GM18520 (cell line): ENCODE results near the gene DSCAM.

ENCODE experiments used
- ATAC-seq: cut with Tn5 transposase; IDR thresholded peaks from one replicate; pipeline ENCODE4 v1.9.1; 2021; ENCODE audit not compliant: unreplicated experiment

The DSCAM gene

GRCh38 chr21:40620386-40621145, 226.4 kb downstream of the DSCAM start:
- ATAC-seq, result no peak

GRCh38 chr21:40618191-40618973, 228.6 kb downstream of the DSCAM start:
- no peak for ATAC-seq

DNA sequence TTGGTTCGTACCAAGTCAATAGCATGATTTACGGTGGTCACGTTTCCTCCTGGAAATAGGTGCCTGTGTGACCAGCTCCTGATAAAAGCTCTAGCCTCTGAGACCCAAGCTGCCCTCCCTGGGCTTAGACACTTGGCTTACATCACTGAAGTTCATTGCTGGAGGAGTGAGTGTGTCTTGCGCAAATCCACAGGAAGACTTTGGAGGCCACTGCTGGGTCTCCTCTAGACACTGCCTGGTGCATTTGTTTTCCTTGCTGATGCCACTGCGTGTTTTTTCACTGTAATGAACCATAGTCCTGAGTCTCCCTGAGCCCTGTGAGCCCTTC, 230.6 kb downstream of the DSCAM start:
- no peak for ATAC-seq

- no peak for ATAC-seq
Measured at GRCh38 chr21:40615505-40616376, 231.2 kb downstream of the DSCAM start.

- ATAC-seq, result no peak
Measured at GRCh38 chr21:40613546-40614030, 233.4 kb downstream of the DSCAM start.

- ATAC-seq, result no peak
Measured at GRCh38 chr21:40610345-40610744, 236.6 kb downstream of the DSCAM start.

DNA sequence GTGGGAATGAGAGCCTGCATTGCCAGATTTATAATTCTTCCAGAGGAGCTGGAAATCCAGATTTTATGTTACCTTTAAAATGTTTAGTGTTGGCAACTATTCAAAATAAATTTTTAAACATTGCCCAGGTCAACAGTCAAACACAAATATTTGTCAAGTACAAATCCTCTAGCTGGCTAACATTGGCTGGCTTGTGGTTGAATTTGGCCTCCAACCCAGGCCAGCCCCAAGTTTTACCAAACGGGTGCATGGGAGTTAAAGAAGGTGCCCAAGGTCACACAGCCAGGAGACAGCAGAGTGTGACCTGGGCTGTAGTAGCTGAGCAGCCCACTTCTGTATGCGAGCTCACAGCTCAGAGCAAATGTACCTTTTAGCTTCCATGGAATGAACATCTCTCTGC, 240.6 kb downstream of the DSCAM start:
- ATAC-seq, result no peak

DNA sequence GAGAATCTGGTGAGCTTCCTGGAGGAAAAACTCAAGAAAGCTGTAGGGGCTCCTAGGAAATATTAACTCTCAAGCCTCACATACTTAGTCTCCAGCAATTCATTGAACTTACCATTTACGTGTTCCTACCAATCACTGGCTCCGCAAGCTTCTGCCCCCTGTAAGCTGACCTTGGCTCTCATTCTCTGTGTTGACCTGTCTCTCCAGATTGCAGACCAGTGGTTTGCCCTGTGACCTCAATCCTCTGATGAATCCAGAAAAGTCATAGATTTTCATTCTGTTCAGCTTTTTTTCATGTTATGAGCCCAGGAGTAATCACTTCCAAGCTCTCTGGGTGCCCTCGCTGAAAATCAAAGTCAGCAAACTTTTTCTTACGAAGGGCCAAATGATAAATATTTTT, 241.9 kb downstream of the DSCAM start:
- no peak for ATAC-seq

- no peak for ATAC-seq
Measured at GRCh38 chr21:40603774-40604173, 243.2 kb downstream of the DSCAM start.

DNA sequence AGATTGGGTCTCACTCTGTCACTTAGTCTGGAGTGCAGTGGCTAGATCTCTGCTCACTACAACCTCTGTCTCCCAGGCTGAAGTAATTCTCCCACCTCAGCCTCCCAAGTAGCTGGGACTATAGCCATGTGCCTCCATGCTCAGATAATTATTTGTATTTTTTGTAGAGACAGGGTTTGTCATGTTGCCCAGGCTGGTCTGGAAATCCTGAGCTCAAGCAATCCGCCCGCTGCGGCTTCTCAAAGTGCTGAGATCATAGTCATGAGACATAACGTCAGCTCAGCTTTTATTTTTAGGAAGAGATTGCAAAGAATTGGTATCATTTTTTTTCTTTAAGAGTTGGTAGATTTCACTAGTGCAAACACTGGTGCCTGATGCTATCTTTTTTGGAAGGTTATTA, 244.9 kb downstream of the DSCAM start:
- no peak for ATAC-seq

GRCh38 chr21:40595806-40596205, 251.2 kb downstream of the DSCAM start:
- no peak for ATAC-seq

DNA sequence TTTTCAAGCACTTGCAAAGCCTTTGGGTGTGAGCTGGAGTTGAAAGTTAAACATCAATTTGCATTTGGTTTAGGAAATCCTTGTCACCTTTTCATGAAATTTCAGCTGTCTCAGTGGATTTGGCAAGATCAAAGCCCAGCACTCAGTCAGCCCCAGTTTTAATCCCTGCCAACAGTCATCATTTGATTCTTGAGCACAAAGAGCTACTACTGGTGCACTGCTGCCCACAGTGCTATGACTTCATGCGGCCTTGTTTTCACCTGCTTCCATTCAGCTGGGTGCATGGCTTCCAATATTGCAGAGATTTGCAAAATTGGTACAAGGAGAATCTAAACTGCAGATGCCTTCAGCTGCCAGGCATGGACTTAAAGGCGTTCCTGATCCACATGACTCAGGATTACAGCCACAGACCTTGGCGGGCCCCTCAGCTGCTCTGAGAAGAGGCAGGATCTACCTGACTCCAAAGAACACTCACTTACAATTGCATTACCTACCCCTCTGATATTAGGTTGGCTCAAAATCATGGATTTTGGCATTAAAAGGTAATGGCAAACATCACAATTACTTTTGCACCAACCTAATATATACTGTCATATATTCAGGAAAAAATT, 259.1 kb downstream of the DSCAM start:
- no peak for ATAC-seq

DNA sequence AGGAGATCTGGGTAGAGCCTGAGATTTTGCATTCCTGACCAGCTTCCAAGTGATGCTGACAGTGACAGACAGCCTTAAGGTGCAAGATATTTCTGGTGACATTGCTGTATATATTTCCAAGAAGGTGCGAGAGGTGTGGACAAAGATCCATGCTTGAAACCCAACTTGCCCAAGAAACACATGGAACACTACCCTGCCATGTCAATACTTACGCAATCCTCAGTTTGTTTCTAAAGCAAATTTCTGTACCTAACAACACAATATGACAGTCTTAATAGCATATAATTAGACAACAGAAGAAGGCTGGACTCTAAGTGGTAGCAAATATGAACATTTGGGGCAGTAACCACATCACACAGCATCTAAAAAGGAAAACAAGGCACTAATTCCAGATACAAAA, 260.4 kb downstream of the DSCAM start:
- ATAC-seq, result no peak

DNA sequence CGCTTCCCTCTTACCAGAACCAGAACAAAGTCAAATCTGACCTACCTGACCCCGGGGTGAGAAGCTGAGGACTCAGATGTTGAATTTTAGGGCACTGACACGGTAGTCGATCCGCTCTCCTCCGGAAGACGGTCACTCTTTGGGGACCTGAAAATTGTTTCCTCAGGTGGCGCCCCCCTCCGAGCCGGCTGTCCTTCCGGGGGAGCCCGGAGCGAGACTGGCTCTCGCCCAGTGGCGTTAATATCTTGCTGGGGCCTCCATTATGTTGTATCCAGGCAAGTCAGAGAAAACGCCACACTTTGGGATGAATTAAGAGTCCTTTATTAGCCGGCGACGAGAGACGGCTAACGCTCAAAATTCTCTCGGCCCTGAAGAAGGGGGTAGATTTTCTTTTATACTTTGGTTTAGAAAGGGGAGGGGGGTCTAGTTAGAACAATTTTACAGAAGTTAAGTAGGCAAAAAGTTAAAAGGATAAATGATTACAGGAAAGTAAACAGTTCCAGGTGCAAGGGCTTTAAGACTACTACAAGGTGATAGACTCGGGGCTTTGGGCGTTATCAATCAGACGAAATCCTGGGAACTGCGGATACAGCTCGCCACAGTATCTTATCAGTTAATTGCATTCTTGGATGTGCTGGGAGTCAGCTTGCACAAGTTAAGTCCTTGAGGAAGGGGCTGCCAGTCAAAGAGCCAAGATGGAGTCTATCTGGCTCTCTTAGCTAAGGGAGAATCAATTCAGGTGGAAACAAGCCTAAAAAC, 269.5 kb downstream of the DSCAM start:
- no peak for ATAC-seq

DNA sequence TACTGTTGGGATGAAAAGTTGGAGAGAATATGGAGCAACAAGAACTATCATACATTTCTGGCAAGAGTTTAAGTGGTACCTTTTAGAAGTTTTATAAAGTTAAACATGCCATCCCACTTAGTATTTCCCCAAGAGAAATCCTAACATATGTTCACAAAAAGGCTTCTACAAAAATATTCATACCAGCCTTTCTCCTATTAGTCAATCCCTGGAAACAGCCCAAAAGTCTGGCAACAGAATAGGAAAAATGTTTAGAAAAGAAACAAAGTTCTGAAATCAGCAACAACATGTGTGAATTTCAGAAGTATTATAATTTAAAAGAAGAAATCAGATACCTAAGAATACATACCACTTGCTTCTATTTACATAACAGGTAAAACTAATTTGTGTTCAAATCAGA, 271.0 kb downstream of the DSCAM start:
- ATAC-seq, result no peak

- no peak for ATAC-seq
Measured at GRCh38 chr21:40569357-40569756, 277.6 kb downstream of the DSCAM start.

GRCh38 chr21:40568807-40569206, 278.2 kb downstream of the DSCAM start:
- no peak for ATAC-seq

DNA sequence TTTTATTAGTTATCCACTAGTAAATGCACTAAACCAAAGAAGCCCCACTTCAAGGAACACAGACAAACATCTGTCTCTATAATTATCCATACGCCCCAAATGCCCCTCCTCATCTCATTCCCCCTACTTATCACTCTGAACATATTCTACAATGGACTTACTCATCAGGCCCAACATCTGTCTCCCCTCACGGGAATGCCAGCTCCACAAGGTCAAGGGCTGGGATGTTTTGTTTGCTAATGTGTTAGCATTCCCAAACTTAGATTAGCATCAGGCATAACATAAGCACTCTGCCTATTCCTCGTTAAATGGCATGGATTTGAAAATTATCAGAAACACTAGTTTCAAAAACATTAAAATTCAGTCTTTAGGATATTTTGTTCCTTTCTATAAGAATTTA, 279.5 kb downstream of the DSCAM start:
- ATAC-seq, result no peak

- no peak for ATAC-seq
Measured at GRCh38 chr21:40566486-40566885, 280.5 kb downstream of the DSCAM start.

DNA sequence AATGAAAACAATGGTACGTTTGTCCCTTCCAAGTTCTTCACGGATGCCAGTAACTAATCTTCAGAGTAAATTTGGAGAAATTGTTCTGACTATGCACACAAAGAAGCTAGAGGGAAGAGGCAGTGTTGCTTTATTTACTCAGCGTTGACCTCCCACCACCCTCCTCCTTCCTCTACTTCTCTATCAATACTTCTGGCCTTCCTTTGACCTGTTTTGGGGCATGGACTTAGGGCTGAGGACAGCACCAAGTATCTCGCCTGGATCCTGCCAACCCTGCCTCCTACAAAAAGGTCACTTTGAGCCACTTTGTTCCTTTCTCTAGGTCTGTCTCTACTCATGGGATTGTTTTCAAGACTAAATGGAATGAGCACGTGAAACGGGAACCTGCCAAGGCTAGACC, 282.6 kb downstream of the DSCAM start:
- ATAC-seq, result no peak
